Measurements from ENCODE around the gene KBTBD4. TPM values are rescaled to one million over a fixed set of nuclear protein-coding genes. Genes with fewer than 3 reads are reported as not detected.
"Not testable (repeated sequence)": the region's sequence is repeated elsewhere in the genome, so short reads cannot be mapped to it uniquely, and the experiment has no call there.

Gene KBTBD4
- total RNA-seq, 1 donor from 2014 or later: 12.9 TPM

DNA sequence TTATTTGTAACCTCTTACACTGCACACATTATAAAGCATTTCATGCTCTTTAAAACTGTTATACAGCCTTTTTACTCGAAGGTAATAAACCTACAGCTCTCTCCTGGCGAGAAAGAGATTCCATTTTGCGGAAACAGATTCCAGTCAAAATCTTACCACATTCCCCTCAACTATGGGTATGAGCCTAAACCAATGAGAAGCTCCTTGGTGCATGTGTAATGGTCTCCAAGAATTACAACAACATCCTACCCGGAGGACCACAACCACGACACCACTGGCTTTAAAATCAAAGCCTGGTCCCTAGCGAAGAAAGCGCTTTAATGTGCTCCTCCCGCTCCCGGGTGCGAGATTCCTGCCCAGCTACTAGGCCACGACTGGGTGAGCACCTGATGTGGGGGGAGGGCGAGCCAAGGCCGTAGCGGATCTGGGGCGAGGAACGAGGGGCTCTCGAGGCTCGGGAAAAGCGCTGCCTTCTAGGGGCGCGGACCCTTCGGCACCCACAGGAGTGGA lies 26.7 kb downstream of the KBTBD4 start:
- Mint-ChIP-seq H3K4me3 (ENCODE audit: unreplicated experiment) (peak overlapping the region; percentile 98), H3K4me1 (ENCODE audit: low read depth) (peaks cover 38% of the 10 kb centered on the region), H3K36me3 (ENCODE audit: low read depth) (peaks cover 1% of the 10 kb centered on the region), H3K27ac (ENCODE audit: unreplicated experiment) (peak overlapping the region; percentile 98), H3K9me3 (ENCODE audit: low read depth) (no peaks in the 10 kb centered on the region), H3K27me3 (ENCODE audit: low read depth) (no peaks in the 10 kb centered on the region)
- no peak for DNase-seq (ENCODE audit: low spot score)
- no peak for TF ChIP-seq CTCF (IDR thresholded peaks at IDR 0.05)

DNA sequence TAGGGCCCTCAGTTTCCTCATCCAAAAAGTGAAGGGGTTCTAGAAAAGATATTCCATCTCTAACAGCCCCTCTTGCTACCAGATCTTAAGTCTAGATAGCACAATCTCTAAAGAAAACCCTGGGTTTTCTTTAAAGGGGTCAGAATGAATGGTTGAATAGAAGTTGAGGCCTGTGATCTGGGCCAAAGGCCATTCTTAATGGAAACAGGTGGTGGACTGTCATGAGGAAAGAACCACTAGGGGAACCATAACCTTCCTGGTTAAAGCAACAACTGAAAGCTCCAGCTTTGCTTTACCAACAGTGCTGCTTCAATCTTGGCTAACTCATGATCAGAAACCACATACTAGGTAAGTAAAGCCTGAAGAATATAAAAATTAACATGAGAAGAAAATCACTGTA lies 27.7 kb downstream of the KBTBD4 start:
- H3K4me1 Mint-ChIP-seq (ENCODE audit: low read depth): peaks cover 38% of the 10 kb centered on the region
- no peaks in the 10 kb centered on the region for H3K9me3 Mint-ChIP-seq (ENCODE audit: low read depth)
- peak overlapping the region; percentile 98 for H3K4me3 Mint-ChIP-seq (ENCODE audit: unreplicated experiment)
- peak overlapping the region; percentile 98 for H3K27ac Mint-ChIP-seq (ENCODE audit: unreplicated experiment)
- H3K36me3 Mint-ChIP-seq (ENCODE audit: low read depth): peaks cover 1% of the 10 kb centered on the region
- no peaks in the 10 kb centered on the region for H3K27me3 Mint-ChIP-seq (ENCODE audit: low read depth)
- TF ChIP-seq CTCF (IDR thresholded peaks at IDR 0.05): peak; percentile 62
- DNase-seq (ENCODE audit: low spot score): no peak

- no peak overlapping the region for H3K4me3 Mint-ChIP-seq (ENCODE audit: unreplicated experiment)
- DNase-seq (ENCODE audit: low spot score): peak; percentile 30
- peak overlapping the region; percentile 98 for H3K27ac Mint-ChIP-seq (ENCODE audit: unreplicated experiment)
- no peaks in the 10 kb centered on the region for H3K9me3 Mint-ChIP-seq (ENCODE audit: low read depth)
- H3K4me1 Mint-ChIP-seq (ENCODE audit: low read depth): peaks cover 38% of the 10 kb centered on the region
- peaks cover 1% of the 10 kb centered on the region for H3K36me3 Mint-ChIP-seq (ENCODE audit: low read depth)
- H3K27me3 Mint-ChIP-seq (ENCODE audit: low read depth): no peaks in the 10 kb centered on the region
- no peak for TF ChIP-seq CTCF (IDR thresholded peaks at IDR 0.05)
Measured at GRCh38 chr11:47550288-47551047, 28.3 kb downstream of the KBTBD4 start.

DNA sequence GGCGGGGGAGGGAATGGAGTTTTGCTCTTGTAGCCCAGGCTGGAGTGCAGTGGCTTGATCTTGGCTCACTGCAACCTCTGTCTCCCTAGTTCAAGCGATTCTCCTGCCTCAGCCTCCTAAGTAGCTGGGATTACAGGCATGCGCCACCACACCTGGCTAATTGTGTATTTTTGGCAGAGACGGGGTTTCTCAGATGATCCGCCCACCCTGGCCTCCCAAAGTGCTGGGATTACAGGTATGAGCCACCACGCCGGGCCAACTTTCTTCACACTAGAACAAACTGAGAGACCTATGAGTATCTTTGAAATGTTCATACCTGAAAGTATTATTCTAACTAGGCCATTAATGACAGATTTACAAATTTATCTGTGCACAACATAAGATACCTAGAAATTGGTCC lies 32.5 kb downstream of the KBTBD4 start:
- not testable (repeated sequence) for H3K9me3 Mint-ChIP-seq (ENCODE audit: low read depth); H3K4me3 Mint-ChIP-seq (ENCODE audit: unreplicated experiment); H3K27me3 Mint-ChIP-seq (ENCODE audit: low read depth); H3K27ac Mint-ChIP-seq (ENCODE audit: unreplicated experiment); H3K36me3 Mint-ChIP-seq (ENCODE audit: low read depth)
- DNase-seq (ENCODE audit: low spot score): peak; percentile 35
- peaks cover 31% of the 10 kb centered on the region for H3K4me1 Mint-ChIP-seq (ENCODE audit: low read depth)

DNA sequence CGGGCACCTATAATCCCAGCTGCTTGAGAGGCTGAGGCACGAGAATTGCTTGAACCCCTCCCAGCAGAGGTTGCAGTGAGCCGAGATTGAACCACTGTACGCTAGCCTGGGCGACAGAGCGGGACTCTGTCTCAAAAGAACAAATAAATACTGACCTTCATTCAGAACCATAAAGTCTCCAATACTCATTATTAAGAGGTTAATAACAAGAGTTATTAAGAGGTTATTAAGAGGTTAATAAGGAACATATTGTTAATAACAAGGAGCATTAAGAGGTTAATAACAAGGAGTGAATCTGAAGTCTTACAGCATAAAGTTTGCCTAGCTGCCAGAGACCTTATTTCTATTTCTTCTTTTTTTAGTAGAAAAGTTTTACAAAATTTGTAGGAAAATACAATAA lies 33.5 kb downstream of the KBTBD4 start:
- Mint-ChIP-seq H3K4me1 (ENCODE audit: low read depth) (peaks cover 31% of the 10 kb centered on the region), H3K36me3 (ENCODE audit: low read depth) (peaks cover 1% of the 10 kb centered on the region), H3K4me3 (ENCODE audit: unreplicated experiment) (no peak overlapping the region), H3K27me3 (ENCODE audit: low read depth) (no peaks in the 10 kb centered on the region), H3K27ac (ENCODE audit: unreplicated experiment) (no peak overlapping the region), H3K9me3 (ENCODE audit: low read depth) (no peaks in the 10 kb centered on the region)
- DNase-seq (ENCODE audit: low spot score): peak; percentile 32
- no peak for TF ChIP-seq CTCF (IDR thresholded peaks at IDR 0.05)

DNA sequence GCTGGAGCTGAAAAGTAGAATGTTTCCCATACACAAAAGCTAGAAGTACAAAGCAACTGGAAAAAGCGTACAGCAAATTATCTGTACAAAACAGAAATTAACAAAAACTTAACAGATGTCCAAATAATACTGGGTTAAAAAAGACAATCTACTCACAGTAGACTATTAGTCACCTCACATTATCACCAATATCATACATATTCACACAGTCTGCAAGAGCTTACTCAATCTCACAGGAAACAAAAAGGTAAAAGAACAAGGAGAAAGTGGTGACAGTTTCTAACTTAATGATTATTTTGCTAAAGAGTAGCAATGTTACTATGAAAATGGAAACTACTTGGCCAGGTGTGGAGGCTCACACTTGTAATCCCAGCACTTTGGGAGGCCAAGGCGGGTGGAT lies 37.7 kb downstream of the KBTBD4 start:
- Mint-ChIP-seq H3K27me3 (ENCODE audit: low read depth) (no peaks in the 10 kb centered on the region), H3K4me1 (ENCODE audit: low read depth) (peaks cover 45% of the 10 kb centered on the region), H3K4me3 (ENCODE audit: unreplicated experiment) (no peak overlapping the region), H3K36me3 (ENCODE audit: low read depth) (no peaks in the 10 kb centered on the region), H3K9me3 (ENCODE audit: low read depth) (no peaks in the 10 kb centered on the region), H3K27ac (ENCODE audit: unreplicated experiment) (peak overlapping the region; percentile 93)
- no peak for DNase-seq (ENCODE audit: low spot score)
- no peak for TF ChIP-seq CTCF (IDR thresholded peaks at IDR 0.05)

Data from chondrocyte (in vitro differentiated cells).